Adrenal gland (tissue), 12 donors: Measurements from ENCODE around the gene EFR3B. TPM values are rescaled to one million over a fixed set of nuclear protein-coding genes. Genes with fewer than 3 reads are reported as not detected.
A peak's percentile ranks its signal among the peaks of the same experiment; 100 is the strongest.

Experiments used
- DNase-seq, 7 donors: peaks; one replicate each; pipeline ENCODE4 v3.0.0-alpha.2; 2019 to 2020
- H3K27ac ChIP-seq, 5 donors: fragments of 200-600 bp; sonication (generic) in 4 of 5; 1 replicate in 3 of 5; 2 replicates in 2 of 5; pipeline versions ENCODE4 v1.5.1 to v1.8.0; 2016 to 2020; ENCODE audit warnings: mild to moderate bottlenecking in 1 of 5
- H3K27me3 ChIP-seq: fragments of 200-600 bp; 2 replicates; pipeline ENCODE4 v1.8.0; 2021
- H3K36me3 ChIP-seq, 2 donors: fragments of 200-600 bp; replicated peaks in 1 of 2; 1 replicate in 1 of 2; 2 replicates in 1 of 2; pipeline versions ENCODE4 v1.5.1 to v1.8.0; 2018 to 2022
- H3K4me1 ChIP-seq, 2 donors: fragments of 200-600 bp; replicated peaks in 1 of 2; 1 replicate in 1 of 2; 2 replicates in 1 of 2; pipeline versions ENCODE4 v1.5.1 to v1.8.0; 2018 to 2021
- H3K4me3 ChIP-seq, 4 donors: fragments of 200-600 bp; sonication (generic) in 3 of 4; one replicate each; pipeline ENCODE4 v1.5.1; 2016 to 2018
- H3K9me3 ChIP-seq, 3 donors: fragments of 200-600 bp; sonication (generic) in 1 of 3; replicated peaks in 1 of 3; 1 replicate in 2 of 3; 2 replicates in 1 of 3; pipeline versions ENCODE4 v1.5.1 to v1.8.0; 2016 to 2021
- CTCF ChIP-seq, 6 experiments: fragments of 450-650 bp in 4 of 6; fragments of 200-600 bp in 2 of 6; sonication (generic) in 1 of 6; IDR thresholded peaks; 1 replicate in 5 of 6; 2 replicates in 1 of 6; pipeline versions ENCODE4 v1.5.1 to v1.8.0; 2016 to 2021; ENCODE audit warnings: antibody characterized with exemption in 6 of 6, mild to moderate bottlenecking in 2 of 6, moderate library complexity in 1 of 6
- POLR2A ChIP-seq, 2 donors: fragments of 450-650 bp; IDR thresholded peaks; one replicate each; pipeline ENCODE4 v1.6.1; 2017; ENCODE audit warnings: antibody characterized with exemption in 2 of 2, mild to moderate bottlenecking in 2 of 2, moderate library complexity in 1 of 2
- WGBS, 4 donors: extraction: QIAGEN DNeasy Blood & Tissue Kit in 2 of 4; methylation state at CpG; one replicate each; pipeline versions ENCODE4 v1.1.5 to v1.1.7; 2013 to 2017; 5-methylcytosine and 5-hydroxymethylcytosine counted together
- intact Hi-C, 2 donors: fragments of 100-400 bp; cut with DNase I; formaldehyde crosslinking; loops; one replicate each; pipeline versions ENCODE4 v1.14.1 to v1.15.0; 2022 to 2023
- polyA plus RNA-seq, 3 donors: library from polyadenylated mRNA; stranded (reverse); fragments of 200-250 nt in 2 of 3; fragments of 350-450 nt in 1 of 3; fragmentation: Illumina TruSeq in 1 of 3; extraction: RNeasy Lipid Tissue Mini Kit (QIAGEN cat#74804) in 1 of 3; gene quantifications; one replicate each; pipeline ENCODE4 v1.2.3, GENCODE V29; 2013 to 2014
- total RNA-seq, 9 donors: library from RNA; depleted of rRNA in 4 of 9; stranded (reverse); fragments of >200 nt in 4 of 9; fragments of 120-200 nt in 1 of 9; fragmentation: NEBNext Ultra II Directional in 1 of 9; extraction: Animal tissue kit (Norgen Biotek cat#: 25700) in 1 of 9; gene quantifications; one replicate each; pipeline versions ENCODE4 v1.1.0 to v1.2.4, GENCODE V29; 2013 to 2023
- donor health status: healthy with polysubstance abuse.
- donor health status: Bipolar disorder and iron deficiency.
- donor health status: DM: yes; HTN: yes; CAD: no.
- donor health status: DM: no; HTN: no; CAD: no.
- donor health status: DM: no; HTN: no; CAD: no.
- donor health status: DM: yes; HTN: yes; CAD: no.

The EFR3B gene
- total and polyA plus RNA-seq, 12 donors, result 0.84 to 18.5 (median 2.4) TPM

GRCh38 chr2:25129901-25130520, 88.1 kb downstream of the EFR3B start:
- no peak overlapping the region for H3K27ac ChIP-seq
- no peaks in the 10 kb centered on the region for H3K36me3 ChIP-seq
- no peaks in the 10 kb centered on the region for H3K4me1 ChIP-seq
- no peaks in the 10 kb centered on the region for H3K9me3 ChIP-seq
- intact Hi-C loops, result loop anchor here (2.0 to 10.0 kb wide), 4 partner anchors 88 to 725 kb away; partner anchors contain the start of gene EFR3B (in 1 of the 2)
- TF ChIP-seq POLR2A (IDR thresholded peaks at IDR 0.05) (no peak), CTCF (IDR thresholded peaks at IDR 0.05) (no peak)
- DNase-seq, result no peak
- peaks cover 6% of the 10 kb centered on the region for H3K27me3 ChIP-seq
- WGBS, 4 donors, result 57 to 78% (median 76%) methylated on average over 5 to 15 of the region's 15 CpGs
- no peak overlapping the region for H3K4me3 ChIP-seq

- peak overlapping the region in 1 of 4 donors; percentile 45 for H3K4me3 ChIP-seq
- peaks cover 6% of the 10 kb centered on the region for H3K27me3 ChIP-seq
- WGBS, 4 donors, result 58 to 82% (median 73%) methylated on average over 7 to 24 of the region's 24 CpGs; no CpG with 5 or more reads in 1 of the 4 donors
- DNase-seq, result no peak
- H3K9me3 ChIP-seq, result no peaks in the 10 kb centered on the region
- no peaks in the 10 kb centered on the region for H3K4me1 ChIP-seq
- intact Hi-C loops, result loop anchor here in 1 of 2 donors (10.0 kb wide), 1 partner anchor 726 kb away; no protein-coding TSS in a partner anchor
- TF ChIP-seq CTCF (IDR thresholded peaks at IDR 0.05), result no peak
- TF ChIP-seq POLR2A (IDR thresholded peaks at IDR 0.05), result no peak
- no peak overlapping the region for H3K27ac ChIP-seq
- H3K36me3 ChIP-seq, result no peaks in the 10 kb centered on the region
Observed at GRCh38 chr2:25131253-25131566, 89.3 kb downstream of the EFR3B start.

- Histone ChIP-seq H3K9me3 (no peaks in the 10 kb centered on the region), H3K27me3 (peaks cover 6% of the 10 kb centered on the region), H3K4me1 (no peaks in the 10 kb centered on the region), H3K4me3 (peak overlapping the region in 1 of 4 donors; percentile 45), H3K27ac (no peak overlapping the region), H3K36me3 (no peaks in the 10 kb centered on the region)
- peak in 2 of 7 donors; percentile 27 to 53 for DNase-seq
- TF ChIP-seq POLR2A (IDR thresholded peaks at IDR 0.05) (no peak), CTCF (IDR thresholded peaks at IDR 0.05) (no peak)
- intact Hi-C loops, result loop anchor here in 1 of 2 donors (10.0 kb wide), 1 partner anchor 727 kb away; no protein-coding TSS in a partner anchor
- 19 to 77% (median 26%) methylated on average over 11 to 53 of the region's 53 CpGs for WGBS, 4 donors
Observed at GRCh38 chr2:25131567-25132298, 89.9 kb downstream of the EFR3B start.

GRCh38 chr2:25132299-25132635, 90.4 kb downstream of the EFR3B start:
- H3K27ac ChIP-seq, result no peak overlapping the region
- H3K36me3 ChIP-seq, result no peaks in the 10 kb centered on the region
- no peak for TF ChIP-seq CTCF (IDR thresholded peaks at IDR 0.05)
- no peak for TF ChIP-seq POLR2A (IDR thresholded peaks at IDR 0.05)
- intact Hi-C loops, result loop anchor here in 1 of 2 donors (10.0 kb wide), 1 partner anchor 727 kb away; no protein-coding TSS in a partner anchor
- no peaks in the 10 kb centered on the region for H3K9me3 ChIP-seq
- 50 to 71% (median 62%) methylated on average over 6 to 9 of the region's 9 CpGs for WGBS, 4 donors
- H3K4me1 ChIP-seq, result no peaks in the 10 kb centered on the region
- peaks cover 6% of the 10 kb centered on the region for H3K27me3 ChIP-seq
- no peak for DNase-seq
- H3K4me3 ChIP-seq, result peak overlapping the region in 1 of 4 donors; percentile 45
